NOMO-1 treated with DMSO at 0.1 percent for 48 hours (cell line): Measurements from ENCODE around the gene SH3RF3.

ENCODE experiments used
- DNase-seq: peaks from one replicate; lab custom pipeline; 2025; ENCODE audit not compliant: unreplicated experiment; lab: John Stamatoyannopoulos, UW

The SH3RF3 gene

DNA sequence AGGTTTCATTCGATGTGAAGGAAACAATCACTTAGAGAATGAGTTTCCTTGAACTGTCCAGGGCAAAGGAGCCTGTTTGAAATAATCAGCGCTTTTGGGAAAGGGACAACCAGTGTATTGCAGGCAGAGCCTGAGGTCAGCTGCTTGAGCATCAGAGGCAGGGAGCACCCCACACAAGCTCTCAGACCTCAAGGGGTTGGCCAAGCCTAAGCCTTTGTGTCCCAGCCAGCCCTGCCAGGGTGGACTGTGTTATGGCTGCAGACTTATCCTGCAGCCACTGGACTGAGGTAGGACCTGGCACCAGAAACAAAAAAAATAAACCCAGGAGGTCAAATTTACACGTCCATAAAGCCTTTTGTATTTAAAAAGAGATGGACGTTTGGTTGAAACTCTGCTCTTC is 256.5 kb downstream of the SH3RF3 start:
- no peak for DNase-seq

DNA sequence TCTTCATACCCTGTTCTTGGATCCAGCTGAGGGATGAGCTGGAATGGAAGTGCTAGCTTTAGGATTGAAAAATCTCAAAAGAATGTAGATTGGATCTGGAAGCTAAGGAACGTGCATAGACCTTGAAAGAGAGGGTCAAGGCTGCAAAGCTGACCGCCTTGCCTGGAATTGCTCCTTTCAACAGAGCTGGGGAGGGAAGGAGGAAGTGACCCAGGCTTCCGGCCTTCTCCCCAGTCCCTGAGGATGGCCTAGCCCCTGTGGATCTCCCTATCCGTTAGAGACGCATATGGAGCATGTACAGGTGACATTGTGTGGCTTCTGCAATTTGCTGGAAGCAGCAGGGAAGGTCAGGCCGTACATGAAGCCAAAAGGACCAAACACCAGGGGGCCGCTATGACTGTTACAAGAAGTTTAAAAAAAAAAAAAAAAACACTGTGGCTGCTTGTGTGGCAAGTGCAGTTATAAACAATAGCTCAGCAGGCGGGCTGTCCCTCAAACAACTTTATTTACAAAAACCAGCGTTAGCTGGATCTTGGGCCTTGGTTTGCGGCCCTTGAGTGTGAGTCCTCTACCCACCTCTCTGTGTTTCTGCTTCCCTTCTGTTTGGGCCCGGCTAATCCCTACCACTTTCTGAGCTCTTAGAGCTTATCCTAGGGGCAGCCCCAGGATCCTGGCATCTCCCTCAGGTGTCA is 257.1 kb downstream of the SH3RF3 start:
- DNase-seq: no peak

DNA sequence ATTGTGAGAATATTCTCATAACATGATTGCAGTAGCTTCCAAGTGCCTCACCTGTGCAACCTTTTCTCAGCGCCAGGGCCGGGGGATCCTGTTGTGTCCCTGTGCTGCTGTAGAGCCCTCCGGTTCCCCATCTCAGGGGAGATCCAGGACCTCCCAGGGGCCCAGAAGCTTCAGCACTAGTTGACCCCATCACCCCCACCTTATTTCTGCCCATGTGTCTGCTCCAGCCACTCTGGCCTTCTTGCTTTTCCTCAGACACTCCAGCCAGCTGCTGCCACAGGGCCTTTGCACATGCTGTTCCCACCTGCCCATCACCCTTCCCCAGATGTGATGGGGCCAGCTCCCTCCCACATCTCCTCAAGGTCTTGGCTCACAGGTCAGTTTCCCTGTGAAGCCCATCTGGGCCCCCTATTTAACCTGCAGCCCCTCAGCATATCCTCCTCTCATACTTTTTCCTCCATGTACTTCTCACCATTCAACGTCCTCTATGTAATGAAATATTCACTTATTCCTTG is 258.3 kb downstream of the SH3RF3 start:
- no peak for DNase-seq

DNA sequence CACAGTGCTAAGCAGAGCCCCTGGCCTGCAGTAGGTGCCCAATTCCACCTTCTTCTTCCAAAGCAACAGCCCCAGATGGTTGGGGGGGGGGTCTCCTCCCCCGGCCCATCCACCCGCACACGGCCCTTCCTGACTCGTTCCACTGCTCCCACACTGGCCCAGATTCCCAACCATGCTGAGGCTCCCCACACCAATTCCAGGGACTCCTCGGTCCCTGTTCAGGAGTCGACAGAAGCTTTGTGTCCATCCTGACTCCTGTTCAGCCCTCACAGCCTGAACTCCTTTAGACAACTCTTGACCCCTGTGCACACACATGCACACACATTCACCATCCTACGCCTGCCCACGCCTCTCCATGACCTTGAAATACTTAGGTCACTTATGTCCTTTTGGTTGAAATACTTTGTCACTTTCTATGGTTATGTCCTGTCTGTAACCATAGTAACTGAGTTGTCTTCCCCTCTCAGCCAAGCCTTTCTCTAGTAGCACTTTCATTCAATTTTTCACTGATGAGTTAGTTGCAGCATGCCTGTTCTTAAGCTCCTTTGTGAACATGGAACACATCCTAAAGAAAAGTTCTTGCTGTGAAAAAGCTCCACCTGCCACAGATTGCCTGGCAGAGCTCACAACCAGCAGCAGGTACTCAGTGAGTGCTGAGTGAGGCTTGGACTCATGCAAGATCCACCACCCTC is 258.9 kb downstream of the SH3RF3 start:
- no peak for DNase-seq

DNA sequence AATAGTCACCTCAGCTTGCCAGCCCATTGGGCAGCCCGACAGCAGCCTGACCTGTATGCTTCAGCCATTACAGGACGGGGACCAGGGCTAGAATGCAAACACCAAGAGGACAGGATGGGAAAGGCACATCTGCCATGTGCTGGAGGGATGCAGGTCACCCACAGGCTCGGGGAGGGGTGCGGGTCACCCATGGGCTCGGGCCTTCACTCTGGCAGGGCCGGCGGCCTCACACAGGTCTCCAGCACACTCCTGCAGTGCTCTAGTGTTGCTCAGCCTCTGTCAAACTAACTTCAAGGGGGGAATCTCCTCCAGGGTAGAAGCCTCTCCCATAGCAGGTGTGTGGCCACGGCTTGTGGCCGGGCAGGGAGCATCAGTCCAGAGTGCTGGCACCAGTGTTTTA is 262.2 kb downstream of the SH3RF3 start:
- no peak for DNase-seq

DNA sequence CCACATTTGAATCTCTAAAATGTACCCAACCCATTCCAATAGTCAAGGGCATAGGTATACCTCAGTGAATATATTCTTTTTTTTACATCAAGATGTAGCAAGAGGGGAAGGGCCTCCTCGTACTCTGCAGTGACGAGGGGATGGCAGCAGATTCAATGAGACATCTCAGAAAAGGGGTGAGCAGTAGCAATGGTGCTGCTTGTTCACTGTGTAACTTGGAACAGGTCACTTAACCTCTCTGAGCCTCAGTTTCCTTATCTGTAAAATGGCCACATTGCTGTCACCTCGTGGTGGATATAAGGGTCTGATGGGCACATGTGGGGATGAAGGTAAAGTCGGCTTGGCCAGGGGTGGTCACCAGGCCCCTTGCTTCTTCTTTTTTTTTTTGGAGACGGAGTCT is 263.1 kb downstream of the SH3RF3 start:
- DNase-seq: no peak

DNA sequence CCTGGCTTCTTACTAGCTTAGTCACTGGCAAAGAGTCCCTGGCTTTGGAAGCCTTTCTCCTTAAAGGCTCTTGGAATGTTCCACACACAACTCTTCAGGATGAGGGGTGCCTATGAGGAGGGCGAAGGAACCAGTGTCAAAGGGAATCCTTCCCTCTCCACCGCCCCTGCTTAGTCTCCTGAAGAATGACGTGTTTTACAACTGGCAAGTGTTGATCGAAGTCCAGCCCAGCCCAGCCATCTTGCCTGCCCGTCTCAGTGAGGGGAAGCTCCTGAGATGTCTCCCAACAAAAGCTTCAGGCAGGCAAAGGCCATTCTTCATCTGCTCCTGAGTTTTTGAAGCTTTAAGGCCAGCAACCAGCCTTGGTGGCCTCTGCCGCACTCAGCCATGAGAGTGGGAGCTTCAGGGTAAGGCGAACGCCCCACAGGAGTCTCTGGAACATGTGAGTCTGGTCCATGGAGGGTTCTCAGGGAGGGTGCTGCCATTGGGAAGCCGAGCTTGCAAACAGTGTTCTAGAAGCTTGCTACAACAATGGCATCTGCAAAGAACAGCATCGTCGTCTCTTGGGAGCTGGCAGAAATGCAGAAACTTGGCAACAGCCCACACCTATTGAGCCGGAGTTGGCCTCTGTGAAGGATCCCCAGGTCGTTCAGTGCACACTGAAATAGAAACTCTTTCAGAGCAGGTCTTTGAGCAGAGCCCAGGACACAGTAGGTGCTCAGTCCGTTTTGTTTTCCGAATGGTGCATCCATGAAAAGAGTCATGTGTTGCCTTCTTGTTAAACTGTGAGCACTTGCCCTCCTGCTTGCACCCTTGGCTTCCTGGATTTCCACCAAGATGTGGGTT is 264.0 kb downstream of the SH3RF3 start:
- DNase-seq: no peak

DNA sequence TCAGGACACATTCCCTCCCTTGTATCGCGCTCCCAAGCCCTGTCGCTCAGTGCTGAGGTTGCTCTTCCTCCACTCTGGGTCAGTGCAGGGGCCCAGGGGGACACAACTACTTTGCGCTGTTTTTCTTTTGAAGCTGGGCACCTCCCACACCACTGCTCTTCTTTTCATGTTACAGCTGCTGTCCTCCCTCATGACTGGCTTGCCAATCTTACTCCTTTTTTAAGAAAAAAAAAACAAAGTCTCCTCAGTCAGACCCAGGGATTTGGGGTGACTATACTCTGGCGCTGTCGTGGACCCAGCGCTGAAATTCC is 264.6 kb downstream of the SH3RF3 start:
- DNase-seq: no peak

DNA sequence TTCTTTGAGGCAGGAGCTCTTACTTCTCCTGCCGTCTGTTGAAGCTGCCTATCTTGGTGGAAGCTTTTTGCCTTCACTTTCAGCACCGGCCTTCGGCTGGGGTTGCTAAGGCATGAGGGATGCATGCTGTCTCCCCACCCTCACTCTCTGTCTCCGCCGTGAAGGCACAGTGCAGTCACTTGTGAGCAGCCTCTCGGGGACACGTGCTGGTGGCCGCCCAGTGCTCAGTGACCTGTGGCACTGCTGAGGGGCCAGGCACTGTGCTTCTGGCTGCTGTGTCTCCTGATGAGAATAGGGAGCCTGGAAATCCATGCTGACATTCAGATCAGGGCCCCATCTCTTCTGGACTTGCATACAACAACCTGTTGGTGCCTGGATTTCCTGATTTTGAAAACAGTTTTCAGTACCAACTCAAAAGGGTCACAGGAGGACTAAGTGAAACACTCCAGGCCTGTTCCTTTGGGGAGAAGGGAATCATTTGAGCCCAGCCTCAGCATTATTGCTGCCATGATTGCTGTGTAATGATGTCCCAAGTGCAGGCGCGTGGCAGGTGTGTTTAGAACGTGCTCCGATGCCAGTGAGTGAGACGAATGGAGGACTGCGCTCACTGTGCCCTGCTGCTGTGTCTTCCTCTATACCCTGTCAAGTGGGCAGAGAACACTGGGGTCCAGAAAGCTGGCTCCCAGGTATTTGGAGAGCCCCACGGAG is 266.6 kb downstream of the SH3RF3 start:
- DNase-seq: no peak

DNA sequence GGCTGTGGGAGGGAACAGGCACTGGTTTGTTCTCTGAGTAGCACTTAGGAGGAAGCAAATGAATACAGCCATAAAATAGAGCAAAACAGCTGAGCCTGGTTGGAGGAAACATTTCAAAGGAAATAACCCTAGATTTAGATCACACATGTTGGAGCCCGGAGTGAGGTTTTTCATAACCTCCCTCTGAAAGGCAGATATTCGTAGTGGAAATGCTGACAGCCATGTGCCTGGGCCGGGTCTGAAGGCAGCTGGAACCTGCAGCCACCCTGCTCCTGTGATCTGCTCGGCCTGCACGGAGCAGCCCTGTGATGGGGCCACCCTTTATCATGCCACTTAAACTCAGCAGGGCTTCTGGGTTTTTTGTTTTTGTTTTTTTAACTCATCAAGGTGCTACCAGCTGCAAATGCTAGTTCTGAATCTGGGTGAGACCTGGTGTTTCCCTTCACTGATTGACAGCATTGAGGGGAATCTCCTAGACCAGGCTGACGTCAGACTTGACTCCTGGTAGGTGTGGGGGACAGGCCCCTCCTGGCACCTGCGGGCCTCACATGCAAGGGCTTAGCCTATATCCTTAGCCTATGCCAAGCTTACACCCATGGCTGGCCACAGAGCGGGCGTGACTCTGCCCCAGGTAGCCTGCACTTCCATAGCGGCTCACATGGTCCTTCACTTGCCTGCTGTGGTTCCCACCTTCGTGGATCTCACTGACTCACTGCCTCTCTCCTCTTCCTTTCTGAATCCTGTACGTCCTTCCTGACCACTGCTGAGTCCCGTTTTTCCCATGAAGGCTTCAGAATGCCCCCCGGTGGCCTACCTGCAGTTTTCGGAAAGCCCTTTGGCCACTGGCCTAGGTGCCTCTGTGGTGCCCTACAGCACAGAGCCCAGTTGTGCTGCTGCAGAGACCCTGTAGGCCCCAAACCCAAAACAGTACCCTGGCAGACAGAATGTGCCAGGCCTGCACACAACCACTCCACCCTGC is 267.5 kb downstream of the SH3RF3 start:
- DNase-seq: no peak

DNA sequence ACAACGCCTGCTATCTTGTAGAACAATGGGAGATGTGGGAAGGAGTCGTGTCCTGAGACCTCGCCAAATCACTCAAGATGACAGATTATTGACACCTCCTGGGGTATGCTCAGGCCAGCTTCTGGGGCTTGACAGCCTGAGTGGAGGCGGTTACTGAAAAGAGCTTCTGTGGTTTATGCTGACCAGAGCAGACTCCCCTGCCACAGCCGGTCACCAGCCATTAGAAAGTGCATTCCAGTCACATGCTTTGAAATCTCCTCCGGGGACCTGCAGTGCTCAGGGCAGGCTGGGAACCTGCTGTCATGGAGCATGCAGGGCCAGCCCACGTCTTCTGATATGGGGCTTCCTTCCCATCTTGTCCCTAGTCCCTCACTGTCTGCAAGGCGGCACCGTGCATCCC is 268.9 kb downstream of the SH3RF3 start:
- no peak for DNase-seq

DNA sequence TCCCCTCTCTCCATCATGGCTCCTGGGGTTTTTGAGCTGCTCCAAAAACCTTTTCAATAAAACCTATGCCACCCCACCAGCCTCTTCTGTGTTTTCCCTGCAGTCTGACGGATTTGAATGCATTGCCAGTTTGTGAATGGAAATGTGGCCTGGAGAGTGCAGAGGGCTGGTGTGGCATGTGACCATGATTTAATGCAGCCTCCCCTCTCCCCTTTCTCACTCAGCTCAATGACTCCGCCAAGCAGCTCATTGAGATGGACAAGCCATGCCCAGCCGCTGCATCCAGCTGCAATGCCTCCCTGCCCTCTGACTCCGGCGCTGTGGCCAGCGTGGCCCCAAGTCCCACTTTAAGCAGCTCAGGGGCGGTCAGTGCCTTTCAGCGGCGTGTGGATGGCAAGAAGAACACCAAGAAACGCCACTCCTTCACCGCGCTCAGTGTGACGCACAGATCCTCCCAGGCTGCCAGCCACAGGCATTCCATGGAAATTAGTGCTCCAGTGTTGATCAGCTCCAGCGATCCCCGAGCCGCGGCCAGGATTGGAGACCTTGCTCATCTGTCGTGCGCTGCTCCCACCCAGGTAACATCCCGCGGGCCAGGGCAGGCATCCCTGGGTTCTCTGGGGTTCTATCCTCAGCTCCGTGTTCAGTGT is 269.5 kb downstream of the SH3RF3 start:
- DNase-seq: no peak

DNA sequence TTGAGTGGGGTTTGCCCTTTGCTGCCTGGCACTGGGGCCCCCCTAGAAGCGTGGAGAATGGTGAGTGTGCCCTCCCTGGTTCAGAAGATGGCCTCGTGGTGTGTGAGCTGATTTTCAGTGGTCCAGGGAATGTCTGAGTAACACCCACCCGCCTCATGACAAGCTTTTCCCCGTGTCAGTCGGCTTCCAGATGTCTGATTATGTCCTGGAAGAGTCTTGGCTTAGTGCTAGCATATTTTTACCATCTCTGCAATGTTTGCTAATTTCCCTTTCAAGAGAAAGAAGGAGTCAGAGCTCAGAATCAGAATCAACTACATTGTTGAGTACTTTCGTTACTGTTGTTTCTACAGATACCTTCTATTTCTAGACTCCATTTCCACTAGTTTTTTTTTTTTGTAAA is 270.1 kb downstream of the SH3RF3 start:
- DNase-seq: no peak

DNA sequence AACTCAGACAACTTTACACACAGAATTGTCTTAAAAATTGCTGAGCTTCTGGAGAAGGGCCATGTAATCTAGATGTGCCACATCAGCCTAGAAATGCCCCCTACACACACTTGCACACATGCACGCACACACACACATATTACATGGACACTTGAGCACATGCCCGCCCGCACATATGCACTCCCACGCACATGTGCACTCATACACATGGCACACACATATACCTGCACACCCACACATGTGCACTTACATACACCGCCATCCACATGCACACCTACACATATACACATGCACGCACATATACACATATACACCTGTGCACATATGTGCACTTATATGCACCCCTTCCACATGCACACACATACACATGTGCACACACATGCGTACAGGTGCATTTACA is 271.1 kb downstream of the SH3RF3 start:
- no peak for DNase-seq

DNA sequence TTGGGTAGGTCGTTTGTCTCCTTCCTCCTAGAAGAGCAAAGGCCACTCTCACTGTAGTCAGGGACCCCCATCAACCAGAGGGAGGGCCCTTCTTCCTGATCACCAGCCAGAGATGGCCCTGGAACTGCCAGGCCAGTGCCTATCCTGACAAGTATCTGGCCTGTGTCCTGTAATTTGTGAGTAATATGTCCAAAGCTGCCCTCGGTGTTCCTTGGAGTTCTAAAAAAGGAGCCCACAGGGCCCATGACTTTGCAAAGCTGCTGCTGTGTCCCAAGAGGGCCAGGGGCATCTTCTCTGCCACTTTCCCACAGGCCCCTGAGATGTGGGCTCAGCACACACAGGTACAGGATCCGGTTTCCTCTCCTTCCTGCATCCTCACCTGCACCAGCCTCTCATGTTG is 272.4 kb downstream of the SH3RF3 start:
- no peak for DNase-seq

DNA sequence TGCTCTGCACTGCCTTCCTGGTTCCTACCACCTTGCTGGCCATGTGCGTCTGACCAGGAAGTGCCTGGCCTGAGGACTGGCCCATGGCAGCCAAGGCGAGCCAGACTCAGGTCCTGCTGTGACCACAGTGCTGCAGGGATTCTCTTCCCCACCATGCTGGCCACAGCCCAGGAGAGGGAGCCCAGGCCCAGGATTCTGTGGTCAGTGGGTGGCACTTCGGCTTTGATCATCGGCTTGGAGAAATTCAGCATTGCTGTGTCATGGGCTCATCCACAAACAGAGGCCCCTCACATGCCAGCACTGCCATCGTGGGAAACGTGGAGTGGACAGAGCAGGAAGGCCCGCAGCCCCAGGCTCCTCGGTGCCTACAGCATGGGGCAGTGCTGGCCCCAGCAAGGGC is 273.2 kb downstream of the SH3RF3 start:
- no peak for DNase-seq

DNA sequence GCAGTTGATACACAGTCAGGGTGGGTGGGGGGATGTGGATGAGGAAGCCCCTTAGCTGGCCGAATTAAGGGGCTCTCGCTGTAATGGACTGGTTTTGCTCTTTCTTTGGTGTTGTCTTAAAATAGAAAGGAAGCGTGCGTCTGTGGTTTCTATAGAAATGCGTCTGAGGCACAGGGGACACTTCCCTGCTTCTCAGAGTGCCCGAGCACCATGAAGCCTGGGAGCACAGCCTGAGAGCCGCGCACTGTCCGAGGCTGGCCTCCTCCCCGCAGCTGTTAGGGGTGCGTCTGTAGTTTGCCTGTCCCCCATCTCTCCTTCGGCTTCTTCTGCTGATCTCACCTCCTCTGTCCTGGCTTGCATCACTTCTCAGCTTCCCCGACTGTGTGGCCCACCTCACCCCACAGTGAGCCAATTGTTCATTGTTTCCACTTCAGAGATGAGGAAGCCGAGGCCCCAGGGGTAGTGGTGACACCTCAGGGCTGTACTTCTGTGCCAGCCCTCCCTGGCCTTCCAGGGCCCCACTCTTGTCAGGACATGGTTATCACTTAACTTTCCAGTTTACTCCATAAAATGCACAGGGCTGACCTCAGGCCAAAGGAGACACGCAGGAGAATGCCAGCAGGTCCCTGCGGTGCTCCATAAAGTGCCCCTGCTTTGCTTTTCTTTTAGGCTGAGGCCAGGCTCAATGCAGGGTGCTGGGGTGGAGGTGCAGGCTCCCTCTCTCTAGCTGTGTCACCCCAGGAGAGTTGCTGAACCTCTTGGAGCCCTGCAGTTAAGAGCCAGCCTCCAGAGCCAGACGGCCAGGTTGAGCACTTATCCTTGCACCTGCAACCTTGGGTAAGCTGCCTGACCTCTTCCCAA is 274.2 kb downstream of the SH3RF3 start:
- DNase-seq: no peak

DNA sequence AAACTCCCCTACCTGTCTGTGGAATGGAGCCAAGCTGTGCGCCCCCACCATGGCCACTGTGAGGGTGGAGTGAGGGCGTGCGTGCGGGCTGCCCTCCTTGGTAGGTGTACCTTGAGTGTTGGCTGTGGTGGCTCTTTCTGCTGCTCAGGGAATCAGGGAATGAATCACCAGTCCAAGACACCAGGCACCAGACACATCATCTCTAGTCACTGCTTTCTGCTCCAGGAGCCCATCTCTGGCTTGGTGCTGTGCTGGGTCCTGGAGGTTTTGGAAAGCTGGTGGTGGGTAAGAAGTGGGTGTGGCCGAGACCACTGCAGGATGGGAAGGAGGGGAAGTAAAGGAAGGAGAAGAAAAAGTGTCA is 274.8 kb downstream of the SH3RF3 start:
- DNase-seq: no peak

DNA sequence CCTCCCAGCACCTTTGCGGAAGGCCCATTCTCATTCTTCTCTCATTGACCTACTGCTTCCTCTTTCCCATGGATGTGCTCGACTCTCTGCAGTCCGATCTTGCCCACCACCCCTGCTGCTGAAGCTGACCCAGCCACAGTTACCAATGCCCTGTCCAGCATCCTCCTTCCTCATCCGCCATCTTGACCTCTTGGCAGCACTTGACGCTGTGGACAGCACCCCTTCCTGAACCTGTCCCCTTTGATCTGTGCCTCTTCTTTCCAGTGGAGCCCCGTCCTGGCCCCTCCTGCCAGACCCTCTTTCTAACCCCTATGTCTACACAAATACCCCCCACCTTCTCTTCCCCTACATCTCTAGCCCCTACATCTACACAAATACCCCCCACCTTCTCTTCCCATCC is 275.7 kb downstream of the SH3RF3 start:
- DNase-seq: no peak
